Measurements from ENCODE around the gene ADCY7. TPM values are rescaled to one million over a fixed set of nuclear protein-coding genes. Genes with fewer than 3 reads are reported as not detected.

Gene ADCY7
- total and polyA plus RNA-seq, 9 of the 15 experiments (the other 6 are each of a cell fraction or from before 2014, with no cell fraction given) = 2.3 to 108 (median 28.6) TPM

DNA sequence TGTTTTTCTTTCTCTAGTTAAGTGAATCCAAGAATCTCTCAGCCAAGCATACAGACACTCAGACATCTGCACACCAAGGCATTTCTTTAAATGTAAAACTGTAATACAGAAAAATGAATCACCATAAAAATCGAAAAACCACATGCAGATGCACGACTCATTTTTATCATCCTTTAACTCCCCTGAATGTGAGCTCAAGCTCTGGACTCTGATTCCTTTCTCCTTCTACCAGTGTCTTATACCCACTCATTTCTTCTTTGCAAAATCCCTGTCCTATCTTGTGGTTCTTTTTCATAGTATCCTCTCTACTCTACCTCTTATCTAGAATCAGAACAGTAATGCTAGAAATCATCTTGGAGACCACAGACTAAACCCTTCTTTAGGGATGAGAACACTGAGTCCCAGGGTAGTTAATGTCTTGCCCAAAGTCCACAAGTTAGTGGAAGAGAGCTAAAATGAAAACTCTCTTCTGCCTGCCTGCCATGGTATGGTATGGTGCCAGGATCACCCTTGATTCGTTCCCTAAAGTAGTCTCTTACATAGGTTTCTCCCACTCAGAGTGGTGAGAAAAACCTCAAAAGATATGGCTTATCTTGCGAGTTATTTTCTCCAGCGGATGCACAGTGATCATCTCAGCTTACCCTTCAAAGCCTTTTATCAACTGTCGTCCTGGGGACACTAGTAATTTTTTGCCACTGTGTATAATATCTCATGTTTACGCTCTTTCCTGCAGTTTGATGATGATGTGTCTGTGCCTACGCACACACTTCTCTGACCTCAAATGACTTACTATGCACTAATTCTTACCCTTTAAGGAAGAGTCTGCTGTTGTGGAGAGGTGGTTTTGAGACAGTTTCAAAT, 72.2 kb downstream of the ADCY7 start (continued):
- TF ChIP-seq ZNF263 (CRISPR knock-in tag; IDR thresholded peaks at IDR 0.05; ENCODE audit: borderline replicate concordance) (no peak), PHTF2 (CRISPR knock-in tag; IDR thresholded peaks at IDR 0.05) (no peak), CAMTA2 (CRISPR knock-in tag; conservative IDR thresholded peaks at IDR 0.05) (no peak), GATA2 (CRISPR knock-in tag; IDR thresholded peaks at IDR 0.05) (peak; percentile 26; the same call in 1 of the 2 replicates), TEAD4 (IDR thresholded peaks at IDR 0.05; ENCODE audit: low read length) (peak; percentile 15; the same call in 1 of the 2 replicates), TEAD4 (CRISPR knock-in tag; IDR thresholded peaks at IDR 0.05; ENCODE audit: borderline replicate concordance) (no peak), NR1H2 (CRISPR knock-in tag; IDR thresholded peaks at IDR 0.05) (no peak), RAD21 (CRISPR knock-in tag; conservative IDR thresholded peaks at IDR 0.05 in 1 of 2, IDR thresholded peaks at IDR 0.05 in 1 of 2) (0 out of 4 replicates have a peak, but pooled peaks of 1 of the 2 experiments have one; percentile 9), ZNF449 (CRISPR knock-in tag; IDR thresholded peaks at IDR 0.05) (no peak), STAT5B (CRISPR knock-in tag; IDR thresholded peaks at IDR 0.05) (no peak), JUND (IDR thresholded peaks at IDR 0.05; ENCODE audit: borderline replicate concordance, low read depth, low read length) (peak; percentile 33; the same call in 1 of the 2 replicates), JUND (tag; IDR thresholded peaks at IDR 0.05; ENCODE audit: borderline replicate concordance, low read depth, low read length) (no peak; the same call in 1 of the 3 replicates), ELF1 (tag; IDR thresholded peaks at IDR 0.05) (no peak)
- TF ChIP-seq, protein P1, sequence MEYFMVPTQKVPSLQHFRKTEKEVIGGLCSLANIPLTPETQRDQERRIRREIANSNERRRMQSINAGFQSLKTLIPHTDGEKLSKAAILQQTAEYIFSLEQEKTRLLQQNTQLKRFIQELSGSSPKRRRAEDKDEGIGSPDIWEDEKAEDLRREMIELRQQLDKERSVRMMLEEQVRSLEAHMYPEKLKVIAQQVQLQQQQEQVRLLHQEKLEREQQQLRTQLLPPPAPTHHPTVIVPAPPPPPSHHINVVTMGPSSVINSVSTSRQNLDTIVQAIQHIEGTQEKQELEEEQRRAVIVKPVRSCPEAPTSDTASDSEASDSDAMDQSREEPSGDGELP (CRISPR knock-in tag; IDR thresholded peaks at IDR 0.05; ENCODE audit: borderline replicate concordance) = no peak
- TF ChIP-seq, protein P2, sequence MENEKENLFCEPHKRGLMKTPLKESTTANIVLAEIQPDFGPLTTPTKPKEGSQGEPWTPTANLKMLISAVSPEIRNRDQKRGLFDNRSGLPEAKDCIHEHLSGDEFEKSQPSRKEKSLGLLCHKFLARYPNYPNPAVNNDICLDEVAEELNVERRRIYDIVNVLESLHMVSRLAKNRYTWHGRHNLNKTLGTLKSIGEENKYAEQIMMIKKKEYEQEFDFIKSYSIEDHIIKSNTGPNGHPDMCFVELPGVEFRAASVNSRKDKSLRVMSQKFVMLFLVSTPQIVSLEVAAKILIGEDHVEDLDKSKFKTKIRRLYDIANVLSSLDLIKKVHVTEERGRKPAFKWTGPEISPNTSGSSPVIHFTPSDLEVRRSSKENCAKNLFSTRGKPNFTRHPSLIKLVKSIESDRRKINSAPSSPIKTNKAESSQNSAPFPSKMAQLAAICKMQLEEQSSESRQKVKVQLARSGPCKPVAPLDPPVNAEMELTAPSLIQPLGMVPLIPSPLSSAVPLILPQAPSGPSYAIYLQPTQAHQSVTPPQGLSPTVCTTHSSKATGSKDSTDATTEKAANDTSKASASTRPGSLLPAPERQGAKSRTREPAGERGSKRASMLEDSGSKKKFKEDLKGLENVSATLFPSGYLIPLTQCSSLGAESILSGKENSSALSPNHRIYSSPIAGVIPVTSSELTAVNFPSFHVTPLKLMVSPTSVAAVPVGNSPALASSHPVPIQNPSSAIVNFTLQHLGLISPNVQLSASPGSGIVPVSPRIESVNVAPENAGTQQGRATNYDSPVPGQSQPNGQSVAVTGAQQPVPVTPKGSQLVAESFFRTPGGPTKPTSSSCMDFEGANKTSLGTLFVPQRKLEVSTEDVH (IDR thresholded peaks at IDR 0.05; ENCODE audit: low read depth, partially characterized antibody) = no peak
